ENCODE data around the gene PIK3R6.
"Not testable (repeated sequence)": the region's sequence is repeated elsewhere in the genome, so short reads cannot be mapped to it uniquely, and the experiment has no call there.

The PIK3R6 gene

GRCh38 chr17:8823279-8823678 lies 44.2 kb downstream of the PIK3R6 start:
- DNase-seq: no peak

- no peak for DNase-seq
These were observed 45.0 kb downstream of the PIK3R6 start for GRCh38 chr17:8822401-8823035.

GRCh38 chr17:8821446-8822105 lies 45.9 kb downstream of the PIK3R6 start:
- DNase-seq: no peak

- no peak for DNase-seq
These were observed 47.0 kb downstream of the PIK3R6 start for GRCh38 chr17:8820311-8821010.

- no peak for DNase-seq
These were observed 48.7 kb downstream of the PIK3R6 start for GRCh38 chr17:8818654-8819330.

- DNase-seq: no peak
These were observed 49.4 kb downstream of the PIK3R6 start for GRCh38 chr17:8818047-8818446.

GRCh38 chr17:8806926-8807550 lies 60.4 kb downstream of the PIK3R6 start:
- DNase-seq: no peak

GRCh38 chr17:8806253-8806925 lies 61.1 kb downstream of the PIK3R6 start:
- no peak for DNase-seq

- not testable (repeated sequence) for DNase-seq
These were observed 62.1 kb downstream of the PIK3R6 start for GRCh38 chr17:8805396-8805795.

- DNase-seq: no peak
These were observed 63.7 kb downstream of the PIK3R6 start for GRCh38 chr17:8803531-8804420.

- DNase-seq: no peak
These were observed 66.2 kb downstream of the PIK3R6 start for GRCh38 chr17:8801135-8801840.

- DNase-seq: no peak
These were observed 66.8 kb downstream of the PIK3R6 start for GRCh38 chr17:8800656-8801055.

GRCh38 chr17:8799570-8800212 lies 67.8 kb downstream of the PIK3R6 start:
- DNase-seq: no peak

GRCh38 chr17:8798846-8799569 lies 68.5 kb downstream of the PIK3R6 start, which contains the start of gene MFSD6L:
Gene MFSD6L, minus strand, starts transcription at chr17:8799365. Its CDS starts 245 bp downstream, at chr17:8799120.
- DNase-seq: no peak

- DNase-seq: no peak
These were observed 69.2 kb downstream of the PIK3R6 start for GRCh38 chr17:8798176-8798845.

GRCh38 chr17:8797621-8798175 lies 69.8 kb downstream of the PIK3R6 start:
- no peak for DNase-seq

GRCh38 chr17:8794636-8795035 lies 72.8 kb downstream of the PIK3R6 start:
- DNase-seq: no peak

- DNase-seq: no peak
These were observed 73.8 kb downstream of the PIK3R6 start for GRCh38 chr17:8793649-8794048.

Measured in activated effector memory CD4-positive, alpha-beta T cell treated with Interleukin-2 at 50 U/mL for 16 hours (primary cell).